Inferior parietal cortex (tissue), 1 donor: ENCODE results near the gene PTDSS2.
"Not testable (repeated sequence)": the region's sequence is repeated elsewhere in the genome, so short reads cannot be mapped to it uniquely, and the experiment has no call there.

Source experiments
- DNase-seq: peaks from one replicate; pipeline ENCODE4 v3.0.0-alpha.2; 2016; ENCODE audit errors: extremely low spot score

Gene PTDSS2

GRCh38 chr11:449889-450808, at the start of gene PTDSS2:
TSS of gene PTDSS2 (plus strand) at chr11:450279. CDS start at chr11:450456, 177 bp downstream.
- DNase-seq = peak; percentile 92

GRCh38 chr11:401196-401595, 48.9 kb upstream of the PTDSS2 start:
- DNase-seq = not testable (repeated sequence)

- no peak for DNase-seq
Measured at GRCh38 chr11:403021-403760, 46.9 kb upstream of the PTDSS2 start.

GRCh38 chr11:403761-404431, 46.2 kb upstream of the PTDSS2 start:
- DNase-seq = no peak

GRCh38 chr11:404551-405264, 45.4 kb upstream of the PTDSS2 start:
- DNase-seq = no peak

- DNase-seq = no peak
Measured at GRCh38 chr11:405323-405953, 44.6 kb upstream of the PTDSS2 start.

- DNase-seq = no peak
Measured at GRCh38 chr11:405954-406795, 43.9 kb upstream of the PTDSS2 start.

GRCh38 chr11:406796-407650, 43.1 kb upstream of the PTDSS2 start:
- no peak for DNase-seq

GRCh38 chr11:407651-408123, 42.4 kb upstream of the PTDSS2 start:
- no peak for DNase-seq

- no peak for DNase-seq
Measured at GRCh38 chr11:408154-409007, 41.7 kb upstream of the PTDSS2 start.

- no peak for DNase-seq
Measured at GRCh38 chr11:409008-409599, 41.0 kb upstream of the PTDSS2 start.

- no peak for DNase-seq
Measured at GRCh38 chr11:409600-410483, 40.2 kb upstream of the PTDSS2 start.

GRCh38 chr11:410711-411110, 39.4 kb upstream of the PTDSS2 start:
- not testable (repeated sequence) for DNase-seq

- not testable (repeated sequence) for DNase-seq
Measured at GRCh38 chr11:411520-411919, 38.6 kb upstream of the PTDSS2 start.

GRCh38 chr11:412641-413119, 37.4 kb upstream of the PTDSS2 start:
- DNase-seq = no peak
